Measurements from ENCODE around the gene ATP2B1. TPM values are rescaled to one million over a fixed set of nuclear protein-coding genes. Genes with fewer than 3 reads are reported as not detected.

The ATP2B1 gene
- total RNA-seq, 1 experiment from 2014 or later, result 20.6 TPM

DNA sequence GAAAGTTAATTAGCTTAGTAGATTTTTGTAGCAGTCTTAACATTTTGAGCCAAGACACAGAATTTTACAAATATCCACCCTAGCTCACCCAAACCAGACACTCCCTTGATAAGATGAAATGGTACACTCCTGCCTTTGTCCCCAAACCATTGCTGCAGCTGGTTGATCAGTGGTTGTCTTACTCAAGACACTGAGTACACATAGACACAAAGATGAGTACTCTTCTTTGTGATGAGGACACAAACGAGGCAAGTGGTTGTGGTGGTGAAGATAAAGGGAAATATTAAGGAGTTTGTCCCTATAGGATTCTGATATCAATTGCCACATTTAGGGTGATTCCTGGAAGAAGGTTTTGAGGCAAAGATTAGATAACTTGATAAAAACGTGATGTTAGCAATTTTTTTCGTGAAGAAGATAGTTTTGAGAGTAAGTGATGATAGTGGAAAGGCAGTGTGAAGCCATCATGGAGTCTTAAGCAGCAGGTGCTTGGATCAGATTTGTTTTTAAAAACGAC, 21.4 kb upstream of the ATP2B1 start:
- Histone ChIP-seq H3K18ac (ENCODE audit: insufficient read length, low read depth, low read length) (no peak overlapping the region), H2BK5ac (ENCODE audit: insufficient read length, low read length) (no peak overlapping the region), H3K4me2 (ENCODE audit: insufficient read depth, insufficient read length, low read length) (no peak overlapping the region), H3K4me1 (ENCODE audit: insufficient read depth, low read length) (no peaks in the 10 kb centered on the region), H3K27ac (ENCODE audit: insufficient read length, low read depth, low read length) (no peak overlapping the region), H4K91ac (ENCODE audit: insufficient read length, low read depth, low read length) (no peak overlapping the region), H3K79me1 (ENCODE audit: insufficient read depth, low read depth, low read length, poor library complexity, severe bottlenecking) (no peaks in the 10 kb centered on the region), H4K20me1 (ENCODE audit: control insufficient read depth, insufficient read depth, insufficient read length) (no peaks in the 10 kb centered on the region), H3K14ac (ENCODE audit: insufficient read depth, low read length) (no peak overlapping the region), H3K9me3 (ENCODE audit: control insufficient read depth, low read depth, low read length) (no peaks in the 10 kb centered on the region), H3K27me3 (ENCODE audit: insufficient read depth, low read length) (no peaks in the 10 kb centered on the region), H2AK5ac (ENCODE audit: insufficient read length, low read length) (no peak overlapping the region), H3K23ac (ENCODE audit: insufficient read length, low read depth, low read length) (no peak overlapping the region), H2BK20ac (ENCODE audit: low read depth, low read length, poor library complexity, severe bottlenecking) (no peak overlapping the region), H2BK15ac (ENCODE audit: low read depth, low read length) (no peak overlapping the region), H2BK12ac (ENCODE audit: insufficient read length, low read depth, low read length) (no peak overlapping the region), H3K9ac (ENCODE audit: extremely low read depth, insufficient read length, low read length) (no peak overlapping the region), H3K23me2 (ENCODE audit: insufficient read length, low read depth, low read length, poor library complexity, severe bottlenecking) (no peaks in the 10 kb centered on the region), H2AFZ (ENCODE audit: low read length) (no peak overlapping the region), H2BK120ac (ENCODE audit: low read depth, low read length, poor library complexity, severe bottlenecking) (no peak overlapping the region), H3T11ph (ENCODE audit: low read length) (no peak overlapping the region), H3K79me2 (ENCODE audit: insufficient read depth, low read length) (no peaks in the 10 kb centered on the region), H4K8ac (replicated peaks; ENCODE audit: insufficient read length, low read depth, low read length) (no peak overlapping the region), H4K5ac (ENCODE audit: insufficient read length, low read depth, low read length) (no peak overlapping the region), H3K4ac (ENCODE audit: low read depth, low read length) (no peak overlapping the region), H3K56ac (ENCODE audit: insufficient read length, low read depth, low read length) (no peak overlapping the region)
- no peaks in the 10 kb centered on the region for H3K4me1 Mint-ChIP-seq
- no peaks in the 10 kb centered on the region for H3K9me3 Mint-ChIP-seq
- no peak overlapping the region for H3K4me3 Mint-ChIP-seq
- no peaks in the 10 kb centered on the region for H3K36me3 Mint-ChIP-seq (ENCODE audit: insufficient read depth in 1 of 3, low read depth in 3 of 3)
- 100% methylated on average over 2 of the region's 4 CpGs for WGBS (ENCODE audit: extremely low coverage, insufficient read length, low lambda C conversion rate)
- H3K27me3 Mint-ChIP-seq (ENCODE audit: low read depth), result no peaks in the 10 kb centered on the region
- TF ChIP-seq, protein P1, sequence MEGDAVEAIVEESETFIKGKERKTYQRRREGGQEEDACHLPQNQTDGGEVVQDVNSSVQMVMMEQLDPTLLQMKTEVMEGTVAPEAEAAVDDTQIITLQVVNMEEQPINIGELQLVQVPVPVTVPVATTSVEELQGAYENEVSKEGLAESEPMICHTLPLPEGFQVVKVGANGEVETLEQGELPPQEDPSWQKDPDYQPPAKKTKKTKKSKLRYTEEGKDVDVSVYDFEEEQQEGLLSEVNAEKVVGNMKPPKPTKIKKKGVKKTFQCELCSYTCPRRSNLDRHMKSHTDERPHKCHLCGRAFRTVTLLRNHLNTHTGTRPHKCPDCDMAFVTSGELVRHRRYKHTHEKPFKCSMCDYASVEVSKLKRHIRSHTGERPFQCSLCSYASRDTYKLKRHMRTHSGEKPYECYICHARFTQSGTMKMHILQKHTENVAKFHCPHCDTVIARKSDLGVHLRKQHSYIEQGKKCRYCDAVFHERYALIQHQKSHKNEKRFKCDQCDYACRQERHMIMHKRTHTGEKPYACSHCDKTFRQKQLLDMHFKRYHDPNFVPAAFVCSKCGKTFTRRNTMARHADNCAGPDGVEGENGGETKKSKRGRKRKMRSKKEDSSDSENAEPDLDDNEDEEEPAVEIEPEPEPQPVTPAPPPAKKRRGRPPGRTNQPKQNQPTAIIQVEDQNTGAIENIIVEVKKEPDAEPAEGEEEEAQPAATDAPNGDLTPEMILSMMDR (conservative IDR thresholded peaks at IDR 0.05), result no peak
- no peak overlapping the region for H3K27ac Mint-ChIP-seq
- DNase-seq, result no peak
